ENCODE results near the gene OSMR. TPM values are rescaled to one million over a fixed set of nuclear protein-coding genes. Genes with fewer than 3 reads are reported as not detected.

OSMR gene
- total RNA-seq, 1 donor from 2014 or later: 17.4 TPM

DNA sequence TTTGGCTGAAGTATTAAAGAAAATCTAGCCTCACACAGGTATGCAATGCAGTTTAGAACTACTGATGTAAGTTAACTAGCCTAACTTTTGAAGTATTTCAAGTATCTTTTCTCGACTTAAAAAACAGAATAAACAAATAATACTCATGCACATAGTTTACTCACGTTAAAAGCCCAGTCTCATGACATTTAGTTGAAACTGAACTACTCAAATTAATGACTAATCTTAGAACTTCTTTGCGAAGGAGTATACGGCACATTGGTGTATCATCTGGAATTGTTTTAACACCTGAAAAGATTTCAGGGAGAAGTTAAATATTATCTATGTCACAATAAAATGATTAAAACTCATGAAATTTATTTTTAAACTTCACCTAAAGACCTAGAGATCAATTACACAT is 98.5 kb downstream of the OSMR start:
- Mint-ChIP-seq H3K4me1 (ENCODE audit: unreplicated experiment) (no peaks in the 10 kb centered on the region), H3K9me3 (ENCODE audit: unreplicated experiment) (no peaks in the 10 kb centered on the region), H3K27ac (ENCODE audit: unreplicated experiment) (no peak overlapping the region), H3K27me3 (ENCODE audit: unreplicated experiment) (no peaks in the 10 kb centered on the region), H3K36me3 (ENCODE audit: low read depth, unreplicated experiment) (peaks cover 3% of the 10 kb centered on the region), H3K4me3 (ENCODE audit: unreplicated experiment) (no peak overlapping the region)
- TF ChIP-seq, protein P1, sequence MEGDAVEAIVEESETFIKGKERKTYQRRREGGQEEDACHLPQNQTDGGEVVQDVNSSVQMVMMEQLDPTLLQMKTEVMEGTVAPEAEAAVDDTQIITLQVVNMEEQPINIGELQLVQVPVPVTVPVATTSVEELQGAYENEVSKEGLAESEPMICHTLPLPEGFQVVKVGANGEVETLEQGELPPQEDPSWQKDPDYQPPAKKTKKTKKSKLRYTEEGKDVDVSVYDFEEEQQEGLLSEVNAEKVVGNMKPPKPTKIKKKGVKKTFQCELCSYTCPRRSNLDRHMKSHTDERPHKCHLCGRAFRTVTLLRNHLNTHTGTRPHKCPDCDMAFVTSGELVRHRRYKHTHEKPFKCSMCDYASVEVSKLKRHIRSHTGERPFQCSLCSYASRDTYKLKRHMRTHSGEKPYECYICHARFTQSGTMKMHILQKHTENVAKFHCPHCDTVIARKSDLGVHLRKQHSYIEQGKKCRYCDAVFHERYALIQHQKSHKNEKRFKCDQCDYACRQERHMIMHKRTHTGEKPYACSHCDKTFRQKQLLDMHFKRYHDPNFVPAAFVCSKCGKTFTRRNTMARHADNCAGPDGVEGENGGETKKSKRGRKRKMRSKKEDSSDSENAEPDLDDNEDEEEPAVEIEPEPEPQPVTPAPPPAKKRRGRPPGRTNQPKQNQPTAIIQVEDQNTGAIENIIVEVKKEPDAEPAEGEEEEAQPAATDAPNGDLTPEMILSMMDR (IDR thresholded peaks at IDR 0.05; ENCODE audit: unreplicated experiment): no peak
- no peak for DNase-seq (ENCODE audit: low spot score)

GRCh38 chr5:38948501-38948900 is 102.7 kb downstream of the OSMR start:
- Mint-ChIP-seq H3K27ac (ENCODE audit: unreplicated experiment) (no peak overlapping the region), H3K36me3 (ENCODE audit: low read depth, unreplicated experiment) (peaks cover 12% of the 10 kb centered on the region), H3K4me3 (ENCODE audit: unreplicated experiment) (no peak overlapping the region), H3K4me1 (ENCODE audit: unreplicated experiment) (no peaks in the 10 kb centered on the region), H3K9me3 (ENCODE audit: unreplicated experiment) (no peaks in the 10 kb centered on the region), H3K27me3 (ENCODE audit: unreplicated experiment) (no peaks in the 10 kb centered on the region)
- DNase-seq (ENCODE audit: low spot score): no peak
- TF ChIP-seq, protein P1 (IDR thresholded peaks at IDR 0.05; ENCODE audit: unreplicated experiment): no peak

DNA sequence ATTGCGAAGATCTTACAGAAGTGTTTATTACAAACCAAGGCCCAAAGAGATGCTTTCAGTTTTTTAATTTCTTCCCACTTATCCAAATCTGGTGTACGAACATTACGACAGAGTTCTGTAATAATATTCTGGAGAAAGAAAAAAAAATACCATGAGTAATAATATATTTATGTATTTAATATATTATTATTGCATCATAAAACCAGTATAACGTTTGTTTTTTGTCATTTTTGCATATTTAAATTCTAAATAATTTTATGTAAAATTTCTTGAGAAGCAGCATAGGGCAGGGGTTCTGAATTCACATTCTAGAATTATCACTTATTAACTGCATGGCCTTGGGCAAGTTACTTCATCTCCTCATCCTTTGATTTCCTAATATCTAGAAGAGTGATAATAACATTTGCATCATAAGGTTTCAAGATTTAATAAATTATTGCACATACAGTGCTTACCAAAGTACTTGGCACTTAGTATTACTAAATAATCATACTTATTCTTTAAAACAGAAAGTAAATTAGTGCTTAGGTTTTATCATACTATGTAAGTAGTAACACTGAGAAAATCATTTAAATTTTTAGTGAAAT is 107.7 kb downstream of the OSMR start:
- DNase-seq (ENCODE audit: low spot score): no peak
- no peaks in the 10 kb centered on the region for H3K27me3 Mint-ChIP-seq (ENCODE audit: unreplicated experiment)
- no peak overlapping the region for H3K4me3 Mint-ChIP-seq (ENCODE audit: unreplicated experiment)
- TF ChIP-seq, protein P1 (IDR thresholded peaks at IDR 0.05; ENCODE audit: unreplicated experiment): no peak
- H3K9me3 Mint-ChIP-seq (ENCODE audit: unreplicated experiment): no peaks in the 10 kb centered on the region
- H3K27ac Mint-ChIP-seq (ENCODE audit: unreplicated experiment): no peak overlapping the region
- H3K36me3 Mint-ChIP-seq (ENCODE audit: low read depth, unreplicated experiment): peaks cover 20% of the 10 kb centered on the region
- no peaks in the 10 kb centered on the region for H3K4me1 Mint-ChIP-seq (ENCODE audit: unreplicated experiment)

DNA sequence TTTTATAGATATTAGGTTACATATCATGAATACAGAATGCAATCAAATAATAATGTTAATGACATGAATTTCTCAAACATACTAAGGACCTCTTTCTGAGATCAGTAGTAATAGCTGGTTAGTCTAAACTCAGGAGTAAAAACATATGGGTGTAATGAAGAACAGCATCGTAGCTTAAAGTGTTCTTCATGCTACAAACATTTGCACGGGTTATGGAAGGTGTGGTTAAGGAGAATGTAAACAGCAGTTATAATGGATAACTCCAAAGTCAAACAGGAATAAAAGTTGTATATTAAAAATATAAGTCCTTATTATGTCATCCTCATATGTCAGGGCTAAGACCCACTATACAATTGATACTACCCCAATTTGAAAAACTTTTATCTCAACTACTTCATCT is 115.9 kb downstream of the OSMR start:
- DNase-seq (ENCODE audit: low spot score): no peak
- Mint-ChIP-seq H3K9me3 (ENCODE audit: unreplicated experiment) (no peaks in the 10 kb centered on the region), H3K4me1 (ENCODE audit: unreplicated experiment) (no peaks in the 10 kb centered on the region), H3K27me3 (ENCODE audit: unreplicated experiment) (peaks cover 2% of the 10 kb centered on the region), H3K36me3 (ENCODE audit: low read depth, unreplicated experiment) (no peaks in the 10 kb centered on the region), H3K27ac (ENCODE audit: unreplicated experiment) (no peak overlapping the region), H3K4me3 (ENCODE audit: unreplicated experiment) (no peak overlapping the region)
- TF ChIP-seq, protein P1 (IDR thresholded peaks at IDR 0.05; ENCODE audit: unreplicated experiment): no peak

GRCh38 chr5:38968665-38969064 is 122.9 kb downstream of the OSMR start:
- no peak overlapping the region for H3K4me3 Mint-ChIP-seq (ENCODE audit: unreplicated experiment)
- TF ChIP-seq, protein P1 (IDR thresholded peaks at IDR 0.05; ENCODE audit: unreplicated experiment): no peak
- no peaks in the 10 kb centered on the region for H3K36me3 Mint-ChIP-seq (ENCODE audit: low read depth, unreplicated experiment)
- no peaks in the 10 kb centered on the region for H3K27me3 Mint-ChIP-seq (ENCODE audit: unreplicated experiment)
- H3K27ac Mint-ChIP-seq (ENCODE audit: unreplicated experiment): no peak overlapping the region
- no peaks in the 10 kb centered on the region for H3K4me1 Mint-ChIP-seq (ENCODE audit: unreplicated experiment)
- H3K9me3 Mint-ChIP-seq (ENCODE audit: unreplicated experiment): no peaks in the 10 kb centered on the region
- DNase-seq (ENCODE audit: low spot score): no peak

All from endothelial cell (in vitro differentiated cells).